Bone marrow (tissue), 2 donors: ENCODE measurements around the gene RNF212B.
"Not testable (repeated sequence)": the region's sequence is repeated elsewhere in the genome, so short reads cannot be mapped to it uniquely, and the experiment has no call there.

Experiments
- DNase-seq, 2 donors: peaks; one replicate each; lab custom pipeline; 2025; lab: John Stamatoyannopoulos, UW

Gene RNF212B, protein sequence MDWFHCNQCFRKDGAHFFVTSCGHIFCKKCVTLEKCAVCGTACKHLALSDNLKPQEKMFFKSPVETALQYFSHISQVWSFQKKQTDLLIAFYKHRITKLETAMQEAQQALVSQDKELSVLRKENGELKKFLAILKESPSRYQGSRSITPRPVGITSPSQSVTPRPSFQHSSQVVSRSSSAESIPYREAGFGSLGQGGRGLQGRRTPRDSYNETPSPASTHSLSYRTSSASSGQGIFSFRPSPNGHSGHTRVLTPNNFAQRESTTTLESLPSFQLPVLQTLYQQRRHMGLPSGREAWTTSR

DNA sequence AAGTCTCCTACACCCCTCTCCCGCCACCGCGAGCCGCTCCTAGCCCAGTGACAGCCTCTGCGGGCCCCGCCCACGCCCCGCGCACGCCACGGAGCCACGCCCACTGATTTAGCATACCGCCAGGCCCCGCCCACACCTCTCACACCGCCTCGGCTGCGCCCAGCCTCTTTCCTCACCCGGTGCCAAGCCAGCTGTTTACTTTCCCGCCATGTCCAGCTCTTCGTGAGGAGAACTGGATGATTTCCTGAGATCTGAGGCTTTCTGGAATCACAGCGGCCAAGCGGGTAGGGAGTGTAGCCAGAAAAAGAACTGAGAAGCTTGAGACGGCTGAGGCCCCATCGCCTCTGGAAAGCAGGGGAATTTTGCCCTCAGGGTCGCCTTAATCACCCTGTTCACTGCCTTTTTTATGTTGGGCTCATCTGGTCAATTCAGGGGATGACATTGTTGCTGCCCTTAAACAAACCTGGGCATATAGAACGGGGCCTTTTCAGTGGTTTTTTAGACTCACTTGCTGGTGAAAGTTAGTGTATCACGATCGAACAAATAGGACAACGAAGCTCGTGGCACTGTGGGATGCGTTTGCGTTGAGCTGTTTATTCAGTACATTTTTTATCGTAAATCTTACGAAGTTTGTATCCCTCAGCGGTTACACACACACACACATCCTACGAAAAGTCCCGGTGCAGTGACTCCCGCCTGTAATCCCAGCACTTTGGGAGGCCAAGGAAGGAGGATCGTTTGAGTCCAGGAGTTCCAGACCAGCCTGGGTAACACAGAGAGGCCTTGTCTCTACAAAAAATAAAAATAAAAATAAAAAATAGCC, at the start of gene RNF212B:
Gene RNF212B (plus strand): TSS at position 165 of the 823 bp plus-strand sequence. CDS start 2,410 bp downstream, outside the sequence.
- DNase-seq, result peak; percentile 7 to 50

- DNase-seq, result no peak
Measured at GRCh38 chr14:23193432-23193831, 44.3 kb upstream of the RNF212B start.

GRCh38 chr14:23195552-23196101, 42.1 kb upstream of the RNF212B start:
- no peak for DNase-seq

GRCh38 chr14:23196487-23196886, 41.2 kb upstream of the RNF212B start:
- DNase-seq, result not testable (repeated sequence)

DNA sequence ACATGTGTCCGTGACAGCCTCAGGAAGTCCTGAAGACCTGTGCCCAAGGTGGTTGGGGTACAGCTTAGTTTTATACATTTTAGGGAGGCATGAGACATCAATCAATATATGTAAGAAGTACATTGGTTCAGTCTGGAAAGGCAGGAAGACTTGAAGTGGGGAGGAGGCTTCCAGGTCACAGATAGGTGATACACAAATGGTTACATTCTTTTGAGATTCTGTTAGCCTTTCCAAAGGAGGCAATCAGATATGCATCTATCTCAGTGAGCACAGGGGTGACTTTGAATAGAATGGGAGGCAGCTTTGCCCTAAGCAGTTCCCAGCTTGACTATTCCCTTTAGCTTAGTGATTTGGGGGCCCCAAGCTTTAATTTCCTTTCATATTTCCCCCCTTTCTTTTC, 38.6 kb upstream of the RNF212B start:
- not testable (repeated sequence) for DNase-seq

- DNase-seq, result no peak
Measured at GRCh38 chr14:23202001-23202400, 35.7 kb upstream of the RNF212B start.

GRCh38 chr14:23206422-23207145, 31.2 kb upstream of the RNF212B start:
- DNase-seq, result no peak

DNA sequence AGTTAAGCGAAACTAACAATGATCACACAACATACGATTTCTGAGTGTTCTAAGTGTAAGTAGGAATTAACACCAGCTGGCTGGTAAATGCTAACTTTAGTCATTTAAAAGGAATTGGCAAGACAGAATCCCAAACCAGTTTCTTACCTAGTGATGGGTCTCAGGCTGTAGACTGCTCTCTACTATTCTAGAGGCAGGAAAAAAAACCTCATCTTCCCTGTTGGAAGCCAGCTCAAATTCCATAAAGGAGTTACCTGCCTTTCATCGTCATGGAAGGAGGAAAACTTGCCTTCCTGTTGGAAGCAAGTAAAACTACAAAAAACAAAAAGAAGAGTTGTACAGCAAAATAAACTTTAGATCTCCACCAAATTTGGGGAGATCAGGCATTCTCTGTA, 30.6 kb upstream of the RNF212B start:
- DNase-seq, result no peak

GRCh38 chr14:23208324-23208723, 29.4 kb upstream of the RNF212B start:
- no peak for DNase-seq

GRCh38 chr14:23209651-23210423, 27.9 kb upstream of the RNF212B start:
- DNase-seq, result no peak

- no peak for DNase-seq
Measured at GRCh38 chr14:23215421-23215820, 22.3 kb upstream of the RNF212B start.

- DNase-seq, result no peak
Measured at GRCh38 chr14:23217032-23218020, 20.4 kb upstream of the RNF212B start.

- no peak for DNase-seq
Measured at GRCh38 chr14:23219075-23219474, 18.7 kb upstream of the RNF212B start.

GRCh38 chr14:23224958-23225357, 12.8 kb upstream of the RNF212B start:
- DNase-seq, result not testable (repeated sequence)

DNA sequence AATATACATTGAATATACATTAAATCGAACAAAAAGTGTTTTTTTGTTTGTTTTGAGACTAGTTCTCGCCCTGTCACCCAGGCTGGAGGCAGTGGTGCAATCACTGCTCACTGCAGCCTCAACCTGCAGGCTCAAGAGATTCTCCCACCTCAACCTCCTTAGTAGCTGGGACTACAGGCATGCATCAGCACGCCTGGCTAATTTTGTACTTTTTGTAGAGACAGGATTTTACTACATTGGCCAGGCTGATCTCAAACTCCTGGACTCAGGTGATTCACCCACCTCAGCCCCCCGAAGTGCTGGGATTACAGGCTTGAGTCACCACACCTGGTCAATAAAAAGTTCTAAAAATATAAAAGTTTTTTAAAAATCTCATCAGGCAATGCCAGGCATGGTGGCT, 10.2 kb upstream of the RNF212B start:
- DNase-seq, result no peak

- no peak for DNase-seq
Measured at GRCh38 chr14:23228812-23229211, 8.9 kb upstream of the RNF212B start.

DNA sequence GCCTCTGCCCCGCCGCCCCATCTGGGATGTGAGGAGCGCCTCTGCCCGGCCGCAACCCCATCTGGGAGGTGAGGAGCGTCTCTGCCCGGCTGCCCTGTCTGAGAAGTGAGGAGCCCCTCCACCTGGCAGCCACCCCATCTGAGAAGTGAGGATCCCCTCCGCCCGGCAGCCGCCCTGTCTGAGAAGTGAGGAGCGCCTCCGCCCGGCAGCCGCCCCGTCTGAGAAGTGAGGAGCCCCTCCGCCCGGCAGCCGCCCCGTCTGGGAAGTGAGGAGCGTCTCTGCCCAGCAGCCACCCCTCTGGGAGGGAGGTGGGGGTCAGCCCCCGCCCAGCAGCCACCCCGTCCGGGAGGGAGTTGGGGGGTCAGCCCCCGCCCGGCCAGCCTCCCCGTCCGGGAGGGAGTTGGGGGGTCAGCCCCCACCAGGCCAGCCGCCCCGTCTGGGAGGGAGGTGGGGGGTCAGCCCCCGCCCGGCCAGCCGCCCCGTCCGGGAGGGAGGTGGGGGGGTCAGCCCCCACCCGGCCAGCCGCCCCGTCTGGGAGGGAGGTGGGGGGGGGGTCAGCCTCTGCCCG, 5.4 kb upstream of the RNF212B start:
- DNase-seq, result not testable (repeated sequence)

DNA sequence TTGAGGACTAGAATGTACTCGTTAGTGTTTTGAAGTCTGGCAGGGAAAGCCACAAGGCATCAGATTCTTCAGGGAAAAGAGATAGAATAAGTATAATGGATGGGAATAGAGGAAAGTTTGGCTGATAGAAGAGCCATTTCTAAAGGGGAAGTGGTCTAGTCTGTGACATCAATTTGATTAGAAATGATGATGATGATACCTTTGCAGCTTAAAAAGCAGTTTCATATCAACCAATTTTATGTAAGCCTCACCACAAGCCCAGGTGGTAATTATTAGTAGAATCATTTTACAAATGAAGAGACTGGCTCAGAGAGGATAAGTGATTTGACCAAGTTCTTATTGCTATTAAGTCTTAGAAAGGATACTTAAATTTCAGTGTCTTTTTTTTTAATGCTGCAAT, 2.9 kb downstream of the RNF212B start:
- DNase-seq, result no peak

GRCh38 chr14:23241061-23241715, 3.5 kb downstream of the RNF212B start:
- DNase-seq, result not testable (repeated sequence)
